ENCODE results near the gene EDEM3.
A peak's percentile ranks its signal among the peaks of the same experiment; 100 is the strongest.

DNA sequence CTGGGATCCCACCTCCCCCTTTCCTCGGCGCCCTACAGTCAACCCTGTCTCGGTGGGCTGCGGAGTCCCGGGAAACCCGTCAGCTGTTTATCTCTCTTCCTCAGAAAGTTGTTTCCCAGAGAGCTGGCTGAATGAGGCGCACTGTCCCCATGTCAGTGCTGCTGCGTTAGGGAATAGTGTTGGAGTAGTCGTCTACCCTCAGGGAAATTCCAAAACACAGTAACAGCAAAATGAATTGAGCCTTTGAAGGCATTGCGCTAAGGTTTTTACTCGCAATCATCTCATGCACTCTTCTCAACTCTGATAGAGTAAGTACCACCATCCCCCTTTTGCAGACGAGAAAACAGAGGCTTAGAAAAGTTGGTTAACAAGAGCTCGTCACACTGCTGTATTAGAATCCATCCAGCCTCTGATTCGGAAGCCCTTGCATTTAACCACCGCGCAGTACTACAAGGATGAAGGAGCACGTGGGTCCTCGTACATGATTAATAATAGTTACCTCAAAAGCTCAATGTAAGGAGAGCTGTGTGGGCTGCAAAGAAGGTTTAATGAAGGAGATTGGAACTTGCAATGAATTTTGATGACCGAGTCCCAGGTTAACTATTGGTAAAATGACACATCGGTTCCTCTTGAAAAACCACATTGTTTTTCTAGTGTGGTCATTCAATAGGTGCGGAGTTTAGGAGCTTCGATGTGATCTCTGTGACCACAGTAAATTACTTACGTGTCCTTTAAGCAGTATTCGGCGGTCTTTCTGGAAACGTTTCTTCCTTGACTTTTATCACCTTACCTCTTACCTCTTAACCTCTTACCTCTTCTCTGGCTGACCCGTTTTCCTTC lies 788 bp upstream of the EDEM3 start:
- TF ChIP-seq POLR2AphosphoS5 (IDR thresholded peaks at IDR 0.05; ENCODE audit: low read depth, low read length) = no peak
- TF ChIP-seq, protein P1, sequence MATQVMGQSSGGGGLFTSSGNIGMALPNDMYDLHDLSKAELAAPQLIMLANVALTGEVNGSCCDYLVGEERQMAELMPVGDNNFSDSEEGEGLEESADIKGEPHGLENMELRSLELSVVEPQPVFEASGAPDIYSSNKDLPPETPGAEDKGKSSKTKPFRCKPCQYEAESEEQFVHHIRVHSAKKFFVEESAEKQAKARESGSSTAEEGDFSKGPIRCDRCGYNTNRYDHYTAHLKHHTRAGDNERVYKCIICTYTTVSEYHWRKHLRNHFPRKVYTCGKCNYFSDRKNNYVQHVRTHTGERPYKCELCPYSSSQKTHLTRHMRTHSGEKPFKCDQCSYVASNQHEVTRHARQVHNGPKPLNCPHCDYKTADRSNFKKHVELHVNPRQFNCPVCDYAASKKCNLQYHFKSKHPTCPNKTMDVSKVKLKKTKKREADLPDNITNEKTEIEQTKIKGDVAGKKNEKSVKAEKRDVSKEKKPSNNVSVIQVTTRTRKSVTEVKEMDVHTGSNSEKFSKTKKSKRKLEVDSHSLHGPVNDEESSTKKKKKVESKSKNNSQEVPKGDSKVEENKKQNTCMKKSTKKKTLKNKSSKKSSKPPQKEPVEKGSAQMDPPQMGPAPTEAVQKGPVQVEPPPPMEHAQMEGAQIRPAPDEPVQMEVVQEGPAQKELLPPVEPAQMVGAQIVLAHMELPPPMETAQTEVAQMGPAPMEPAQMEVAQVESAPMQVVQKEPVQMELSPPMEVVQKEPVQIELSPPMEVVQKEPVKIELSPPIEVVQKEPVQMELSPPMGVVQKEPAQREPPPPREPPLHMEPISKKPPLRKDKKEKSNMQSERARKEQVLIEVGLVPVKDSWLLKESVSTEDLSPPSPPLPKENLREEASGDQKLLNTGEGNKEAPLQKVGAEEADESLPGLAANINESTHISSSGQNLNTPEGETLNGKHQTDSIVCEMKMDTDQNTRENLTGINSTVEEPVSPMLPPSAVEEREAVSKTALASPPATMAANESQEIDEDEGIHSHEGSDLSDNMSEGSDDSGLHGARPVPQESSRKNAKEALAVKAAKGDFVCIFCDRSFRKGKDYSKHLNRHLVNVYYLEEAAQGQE (IDR thresholded peaks at IDR 0.05; ENCODE audit: insufficient read depth in 1 of 2, low read depth in 2 of 2, low read length in 2 of 2) = no peak
- no peak for TF ChIP-seq TAF1 (IDR thresholded peaks at IDR 0.05; ENCODE audit: borderline replicate concordance, insufficient read depth, low read length)
- peak; percentile 14; the same call in 1 of the 2 replicates for TF ChIP-seq SIN3A (IDR thresholded peaks at IDR 0.05; ENCODE audit: borderline replicate concordance, insufficient read depth, low read length)
- no peak for TF ChIP-seq FOXP2 (optimal IDR thresholded peaks at IDR 0.05; ENCODE audit: borderline replicate concordance, extremely low read depth, extremely low read length, insufficient read depth)
